ENCODE measurements around the gene PIP5K1B. TPM values are rescaled to one million over a fixed set of nuclear protein-coding genes. Genes with fewer than 3 reads are reported as not detected.

The PIP5K1B gene
- total RNA-seq, 1 experiment from 2014 or later, result 2.5 TPM

GRCh38 chr9:68750786-68751185 is 45.7 kb downstream of the PIP5K1B start:
- Histone ChIP-seq H3K27ac (ENCODE audit: insufficient read length, low read depth, low read length) (no peak overlapping the region), H3K23ac (ENCODE audit: insufficient read length, low read depth, low read length) (no peak overlapping the region), H3K9me3 (ENCODE audit: control insufficient read depth, low read depth, low read length) (no peaks in the 10 kb centered on the region), H3K79me2 (ENCODE audit: insufficient read depth, low read length) (no peaks in the 10 kb centered on the region), H3K18ac (ENCODE audit: insufficient read length, low read depth, low read length) (no peak overlapping the region), H2AFZ (ENCODE audit: low read length) (no peak overlapping the region), H3T11ph (ENCODE audit: low read length) (no peak overlapping the region), H4K5ac (ENCODE audit: insufficient read length, low read depth, low read length) (no peak overlapping the region), H4K8ac (replicated peaks; ENCODE audit: insufficient read length, low read depth, low read length) (no peak overlapping the region), H3K4ac (ENCODE audit: low read depth, low read length) (no peak overlapping the region), H2BK120ac (ENCODE audit: low read depth, low read length, poor library complexity, severe bottlenecking) (no peak overlapping the region), H2BK5ac (ENCODE audit: insufficient read length, low read length) (no peak overlapping the region), H3K56ac (ENCODE audit: insufficient read length, low read depth, low read length) (no peak overlapping the region), H3K27me3 (ENCODE audit: insufficient read depth, low read length) (no peaks in the 10 kb centered on the region), H2BK20ac (ENCODE audit: low read depth, low read length, poor library complexity, severe bottlenecking) (no peak overlapping the region), H2BK12ac (ENCODE audit: insufficient read length, low read depth, low read length) (no peak overlapping the region), H4K20me1 (ENCODE audit: control insufficient read depth, insufficient read depth, insufficient read length) (no peaks in the 10 kb centered on the region), H3K4me1 (ENCODE audit: insufficient read depth, low read length) (peaks cover 3% of the 10 kb centered on the region; the same call in 1 of the 2 replicates), H3K79me1 (ENCODE audit: insufficient read depth, low read depth, low read length, poor library complexity, severe bottlenecking) (no peaks in the 10 kb centered on the region), H2AK5ac (ENCODE audit: insufficient read length, low read length) (no peak overlapping the region), H4K91ac (ENCODE audit: insufficient read length, low read depth, low read length) (no peak overlapping the region), H3K14ac (ENCODE audit: insufficient read depth, low read length) (no peak overlapping the region), H3K23me2 (ENCODE audit: insufficient read length, low read depth, low read length, poor library complexity, severe bottlenecking) (no peaks in the 10 kb centered on the region), H3K9ac (ENCODE audit: extremely low read depth, insufficient read length, low read length) (no peak overlapping the region), H3K4me2 (ENCODE audit: insufficient read depth, insufficient read length, low read length) (no peak overlapping the region), H2BK15ac (ENCODE audit: low read depth, low read length) (no peak overlapping the region)
- peaks cover 11 to 17% of the 10 kb centered on the region in 2 experiments for H3K4me1 Mint-ChIP-seq
- no peaks in the 10 kb centered on the region for H3K27me3 Mint-ChIP-seq (ENCODE audit: low read depth)
- no peaks in the 10 kb centered on the region for H3K36me3 Mint-ChIP-seq (ENCODE audit: insufficient read depth in 1 of 3, low read depth in 3 of 3)
- peaks cover 0 to 2% of the 10 kb centered on the region in 2 experiments; a peak in 2 of 5 replicates for H3K9me3 Mint-ChIP-seq
- DNase-seq, result no peak
- H3K4me3 Mint-ChIP-seq, result no peak overlapping the region
- no CpG with 5 or more reads among the region's 4 CpGs for WGBS (ENCODE audit: extremely low coverage, insufficient read length, low lambda C conversion rate)
- H3K27ac Mint-ChIP-seq, result no peak overlapping the region
- TF ChIP-seq CTCF (conservative IDR thresholded peaks at IDR 0.05), result no peak
